GM21786 (cell line): ENCODE data around the gene CNNM2.

Experiments
- ATAC-seq: cut with Tn5 transposase; IDR thresholded peaks from one replicate; pipeline ENCODE4 v1.9.1; 2021; ENCODE audit not compliant: unreplicated experiment

CNNM2 gene

DNA sequence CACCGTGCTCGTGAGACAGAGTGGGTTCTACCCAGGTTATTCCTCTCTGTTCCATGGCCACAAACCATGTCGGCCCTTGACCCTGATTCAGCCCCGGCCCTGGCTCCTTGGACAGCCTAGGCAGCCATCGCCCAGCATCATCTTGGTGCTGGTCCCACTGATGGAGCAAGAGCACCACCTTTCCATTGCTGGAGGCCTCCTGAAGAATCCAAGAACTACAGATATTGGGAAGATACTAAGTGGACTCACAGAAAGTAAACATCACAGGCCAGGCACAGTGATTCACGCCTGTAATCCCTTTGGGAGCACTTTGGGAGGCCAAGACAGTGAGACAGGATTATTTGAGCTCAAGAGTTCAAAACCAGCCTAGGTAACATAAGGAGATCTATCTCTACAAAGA lies 149.9 kb downstream of the CNNM2 start:
- no peak for ATAC-seq

- no peak for ATAC-seq
Measured at GRCh38 chr10:103069453-103070331, 151.6 kb downstream of the CNNM2 start.

DNA sequence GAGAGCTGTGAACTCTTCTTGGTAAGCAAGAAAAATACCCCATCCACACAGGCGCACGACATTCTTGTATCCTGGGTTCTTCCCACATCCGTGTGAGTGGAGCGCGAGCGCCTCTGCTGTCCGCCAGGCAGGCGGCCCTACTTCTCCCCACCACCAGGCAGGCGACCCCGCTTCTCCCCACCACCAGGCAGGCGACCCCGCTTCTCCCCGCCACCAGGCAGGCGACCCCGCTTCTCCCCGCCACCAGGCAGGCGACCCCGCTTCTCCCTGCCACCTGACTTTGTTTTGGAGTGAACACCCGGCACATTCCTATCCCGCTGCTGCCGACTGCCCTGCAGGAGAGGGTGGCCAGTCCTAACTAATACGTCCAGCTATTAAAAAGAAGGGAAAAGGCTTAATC lies 154.2 kb downstream of the CNNM2 start:
- no peak for ATAC-seq

DNA sequence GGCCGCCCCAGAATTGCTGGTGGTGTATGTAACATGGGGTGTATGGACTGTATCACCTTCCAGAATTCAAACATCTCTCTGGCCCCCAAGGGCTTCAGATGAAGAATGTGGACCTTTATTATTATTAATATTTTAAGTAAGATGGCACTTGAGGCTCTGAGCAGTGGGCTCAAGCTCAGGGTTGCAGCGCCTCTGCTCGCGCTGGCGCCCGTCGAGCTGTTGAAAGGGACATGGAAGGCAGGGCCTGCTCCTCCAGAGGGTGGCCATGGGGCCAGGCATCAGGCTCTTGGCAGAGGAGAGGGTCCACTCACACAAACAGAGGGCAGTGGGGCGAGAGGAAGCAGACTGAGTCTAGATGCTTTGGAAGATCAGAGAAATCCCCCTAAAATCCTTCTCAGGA lies 154.8 kb downstream of the CNNM2 start:
- ATAC-seq = no peak

DNA sequence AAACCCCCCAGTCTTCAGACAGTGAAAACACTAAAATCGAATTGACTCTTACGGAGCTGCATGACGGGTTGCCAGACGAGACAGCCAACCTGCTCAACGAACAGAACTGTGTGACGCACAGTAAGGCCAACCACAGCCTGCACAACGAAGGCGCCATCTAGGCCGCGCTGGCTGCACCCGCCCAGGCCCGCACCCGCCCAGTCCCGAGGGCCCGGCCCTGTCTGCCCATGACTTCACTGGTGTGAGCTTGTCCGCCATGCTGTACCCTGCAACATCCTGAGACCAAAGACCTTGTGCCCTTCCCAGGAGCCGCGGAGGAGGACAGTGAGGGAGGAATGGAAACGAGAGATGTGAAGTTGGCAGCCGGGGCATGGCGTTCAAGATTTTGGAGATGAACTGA lies 158.9 kb downstream of the CNNM2 start:
- ATAC-seq = no peak

DNA sequence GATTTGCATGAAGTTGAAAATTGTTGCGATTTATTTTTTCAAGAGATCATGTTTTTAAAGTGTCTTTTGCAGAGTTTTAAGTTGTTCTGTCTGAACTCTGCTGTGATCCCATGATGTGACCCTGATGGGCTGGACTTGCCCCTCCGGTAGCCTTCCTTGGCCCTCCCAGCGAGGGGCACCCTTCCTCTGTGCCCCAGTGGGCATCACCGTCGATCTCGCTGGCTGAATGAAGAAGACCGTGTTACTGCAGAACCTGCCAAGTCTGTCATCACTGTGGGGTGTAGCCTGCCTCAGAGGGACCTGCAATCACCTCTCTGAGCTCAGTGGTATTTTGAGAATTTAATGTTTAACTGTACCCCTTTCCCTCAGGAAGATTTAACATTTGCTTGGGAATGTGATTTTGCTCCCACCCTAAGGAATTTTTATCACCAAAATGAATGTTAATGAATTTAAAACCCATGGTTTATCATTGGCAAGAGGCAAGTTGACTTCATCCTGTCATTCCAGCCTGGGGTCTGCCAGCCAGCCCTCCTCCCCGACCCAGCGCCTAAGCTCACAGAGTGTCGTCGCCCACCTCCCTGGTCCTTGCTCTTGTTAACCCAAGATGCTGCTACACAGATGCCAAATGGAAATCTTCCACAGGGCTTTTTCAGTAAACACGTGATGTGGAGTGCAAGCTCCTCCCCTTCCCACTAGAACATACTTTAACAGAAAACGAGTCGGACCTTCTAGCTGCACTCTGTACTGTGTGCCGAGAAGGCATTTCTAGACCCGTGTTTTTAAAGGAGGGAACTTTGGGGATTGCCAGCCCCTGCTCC lies 159.6 kb downstream of the CNNM2 start:
- no peak for ATAC-seq

DNA sequence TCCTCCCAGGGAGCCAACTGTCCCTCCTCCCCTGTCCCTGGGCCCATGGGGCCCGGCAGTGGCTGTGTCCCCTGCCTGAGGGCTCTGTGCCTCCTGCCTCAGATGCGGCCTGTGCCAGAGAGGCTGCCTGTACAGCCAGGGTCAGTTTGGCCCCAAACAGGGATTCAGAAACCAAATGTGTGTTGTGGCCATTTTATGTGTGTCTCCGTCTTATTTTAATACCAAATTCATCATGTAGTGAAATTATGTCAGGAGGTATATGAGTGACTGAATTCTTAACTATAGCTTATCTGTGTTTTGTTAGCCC lies 160.2 kb downstream of the CNNM2 start:
- ATAC-seq = no peak

DNA sequence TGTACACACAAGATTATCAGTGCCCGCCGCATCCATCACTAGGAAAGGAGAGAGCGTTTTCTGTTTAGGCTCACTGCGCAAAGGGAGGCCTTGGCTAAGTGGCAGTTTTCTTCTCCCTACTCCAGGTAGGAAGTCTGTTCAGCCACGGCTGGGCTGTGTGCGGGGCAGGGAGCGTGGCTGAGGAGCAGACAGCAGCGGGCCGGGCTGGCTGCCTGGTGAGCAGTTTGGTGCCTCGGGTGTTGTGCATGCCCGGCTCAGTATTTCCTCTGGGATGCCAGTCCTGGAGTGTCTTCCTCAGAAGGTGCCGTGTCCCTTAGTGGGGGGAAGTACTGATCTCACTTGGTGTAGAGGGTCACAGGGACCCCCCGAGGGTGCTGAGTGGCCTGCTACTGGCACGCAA lies 160.6 kb downstream of the CNNM2 start:
- ATAC-seq = no peak

DNA sequence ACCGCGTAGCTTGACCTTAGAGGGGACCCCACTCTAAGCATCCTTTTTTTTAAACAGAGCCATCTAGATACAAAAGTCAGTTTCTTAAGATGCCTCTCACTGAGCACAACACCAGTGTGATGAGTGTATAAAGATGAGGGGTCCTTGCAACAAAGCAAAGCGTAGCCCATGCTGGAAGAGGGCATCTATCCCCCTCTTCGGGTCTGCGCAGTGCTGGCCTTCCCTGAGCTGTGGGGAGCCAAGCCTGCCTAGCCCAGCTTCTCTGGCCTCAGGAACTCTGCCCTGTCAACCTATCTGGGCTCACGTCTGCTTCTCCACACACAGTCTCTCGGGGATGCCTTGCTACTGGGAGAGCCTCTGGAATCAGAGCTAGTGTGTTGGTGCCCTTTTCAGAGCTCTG lies 161.0 kb downstream of the CNNM2 start:
- ATAC-seq = no peak

DNA sequence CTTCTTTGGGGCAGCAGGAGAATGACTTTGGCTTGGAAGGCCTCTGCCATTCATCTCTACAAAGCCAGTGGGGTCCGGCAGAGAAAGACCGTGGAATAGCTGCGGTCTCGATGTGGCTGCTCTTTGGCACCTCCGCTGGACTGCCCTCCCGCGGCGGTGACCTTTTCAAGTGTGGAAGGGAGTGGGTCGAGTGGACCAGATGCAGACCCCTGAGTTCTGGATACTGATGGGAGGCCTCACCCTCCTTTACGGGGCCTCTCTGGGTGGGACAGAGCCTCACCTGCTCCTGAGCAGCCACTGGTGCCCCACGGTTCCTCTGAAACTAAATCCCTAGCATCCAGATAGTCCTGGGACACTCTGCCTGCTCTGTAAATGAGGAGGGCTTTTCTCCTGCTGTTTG lies 161.9 kb downstream of the CNNM2 start:
- ATAC-seq = no peak

GRCh38 chr10:103080891-103081581 lies 162.9 kb downstream of the CNNM2 start:
- no peak for ATAC-seq

DNA sequence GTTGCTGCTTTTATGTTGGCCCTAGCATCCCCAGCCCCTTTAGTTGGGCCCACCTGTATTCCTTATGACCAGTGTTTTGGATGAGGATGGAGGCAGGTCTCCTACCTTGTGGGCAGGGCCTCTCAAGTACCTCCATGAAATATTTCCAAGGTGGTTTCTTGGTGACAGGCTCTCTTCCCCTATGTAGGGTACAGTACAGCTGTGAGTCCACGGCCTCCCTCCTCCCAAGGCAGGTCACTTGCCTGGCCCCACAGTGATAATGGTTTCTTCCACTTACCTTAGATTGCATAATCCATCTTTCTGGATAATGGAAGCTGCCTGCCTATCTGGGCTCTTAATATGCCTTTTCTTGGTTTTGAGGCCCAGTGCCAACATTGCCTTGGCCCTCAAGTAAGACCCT lies 164.6 kb downstream of the CNNM2 start:
- ATAC-seq = no peak

DNA sequence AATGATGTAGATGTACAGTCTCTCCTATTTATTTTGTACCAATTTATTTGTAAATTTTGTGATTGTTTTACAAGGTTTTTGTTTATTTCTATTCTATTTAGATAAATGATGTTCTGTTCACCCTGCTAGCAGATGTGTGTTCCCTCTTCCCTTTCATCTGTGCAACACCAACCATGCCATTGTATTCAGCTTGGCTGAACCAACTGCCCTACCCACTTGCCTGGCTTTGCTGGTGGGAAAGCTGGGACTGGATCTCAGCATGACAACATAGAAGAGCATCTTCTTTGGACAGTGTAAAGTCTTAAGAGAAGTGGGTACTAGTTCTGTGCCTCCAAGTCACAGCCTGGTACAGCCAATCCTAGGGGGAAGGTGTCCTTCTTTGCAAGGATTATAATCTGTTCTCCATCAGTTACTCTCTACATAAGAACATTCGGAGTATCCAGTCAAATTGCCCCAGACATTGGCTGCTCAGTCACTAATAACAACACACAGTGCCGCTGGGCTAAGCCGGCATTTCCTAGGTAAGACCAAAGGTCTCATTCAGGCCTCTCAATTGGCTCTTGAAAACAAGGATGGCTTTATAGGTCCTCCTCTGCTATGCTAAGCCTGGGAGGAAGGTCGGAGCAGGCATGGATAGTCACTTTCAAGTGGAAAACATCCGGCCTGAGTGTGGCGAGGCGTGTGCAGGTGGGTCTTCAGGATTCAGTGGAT lies 165.3 kb downstream of the CNNM2 start:
- ATAC-seq = no peak

- ATAC-seq = no peak
Measured at GRCh38 chr10:103083977-103084320, 165.9 kb downstream of the CNNM2 start.

- ATAC-seq = no peak
Measured at GRCh38 chr10:103086261-103086660, 168.2 kb downstream of the CNNM2 start.

GRCh38 chr10:103086799-103087198 lies 168.7 kb downstream of the CNNM2 start:
- ATAC-seq = no peak

GRCh38 chr10:103089493-103089892 lies 171.4 kb downstream of the CNNM2 start:
- no peak for ATAC-seq

DNA sequence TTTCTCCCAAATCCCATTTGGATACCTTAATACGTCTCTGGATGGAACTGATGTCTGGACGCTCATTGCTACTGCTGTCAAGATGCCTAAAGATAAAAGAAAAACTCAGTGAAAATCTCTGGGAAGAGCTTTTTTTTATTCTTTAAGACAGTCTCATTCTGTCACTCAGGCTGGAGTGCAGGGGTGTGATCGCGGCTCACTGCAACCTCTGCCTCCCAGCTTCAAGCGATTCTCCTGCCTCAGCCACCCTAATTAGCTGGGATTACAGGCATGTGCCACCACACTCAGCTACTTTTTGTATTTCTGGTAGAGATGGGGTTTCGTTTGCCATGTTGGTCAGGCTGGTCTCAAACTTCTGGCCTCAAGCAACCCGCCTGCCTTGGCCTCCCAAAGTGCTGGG lies 172.8 kb downstream of the CNNM2 start:
- no peak for ATAC-seq

DNA sequence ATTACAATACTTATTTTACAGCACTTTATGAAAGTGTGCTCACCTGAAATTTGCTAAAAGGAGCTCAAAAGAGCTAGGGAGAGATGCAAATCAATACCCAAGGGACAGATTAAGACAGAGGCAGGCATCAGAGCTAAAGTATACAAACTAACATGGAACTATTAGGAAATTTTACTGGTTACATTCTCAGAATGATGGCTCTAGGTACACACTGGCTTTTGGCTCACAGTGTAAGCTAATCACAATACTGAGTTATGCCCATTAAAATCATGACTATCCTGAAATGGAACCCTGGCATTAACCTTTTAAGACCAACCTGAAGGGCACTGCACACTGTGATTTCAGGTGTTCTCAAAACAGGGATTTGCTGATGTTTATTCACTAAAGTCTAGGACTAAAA lies 176.9 kb downstream of the CNNM2 start:
- ATAC-seq = no peak

- ATAC-seq = no peak
Measured at GRCh38 chr10:103096130-103096529, 178.0 kb downstream of the CNNM2 start.

DNA sequence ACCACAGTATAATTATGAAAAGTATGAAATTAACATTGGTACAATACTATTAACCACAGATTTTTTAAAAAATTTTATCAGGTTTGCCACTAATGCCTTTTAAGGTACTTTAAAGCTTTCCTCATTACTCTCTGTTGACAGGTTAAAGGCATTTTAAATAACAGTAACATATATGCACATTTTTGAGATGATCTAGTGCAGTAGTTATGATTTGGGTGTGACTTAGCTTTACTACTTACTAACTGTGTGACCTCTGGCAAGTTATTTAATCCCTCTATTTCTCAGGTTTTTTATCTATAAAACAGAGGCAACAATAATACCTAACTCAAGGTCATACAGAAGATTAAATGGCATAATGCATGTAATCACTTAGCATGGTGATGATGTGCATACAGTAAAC lies 180.1 kb downstream of the CNNM2 start:
- ATAC-seq = no peak
